Gastroesophageal sphincter (tissue), 4 donors: Measurements from ENCODE around the gene MSH3. TPM values are rescaled to one million over a fixed set of nuclear protein-coding genes. Genes with fewer than 3 reads are reported as not detected.
"Not testable (repeated sequence)": the region's sequence is repeated elsewhere in the genome, so short reads cannot be mapped to it uniquely, and the experiment has no call there.

Experiments
- ATAC-seq: fragments of 150-250 bp; one replicate; pipeline ENCODE4 v1.9.1; 2016; ENCODE audit warnings: mild to moderate bottlenecking, moderate library complexity
- H3K27ac ChIP-seq, 4 donors: fragments of 200-600 bp; sonication (generic) in 3 of 4; 1 replicate in 3 of 4; 2 replicates in 1 of 4; pipeline ENCODE4 v1.5.1; 2016 to 2019
- H3K27me3 ChIP-seq: fragments of 200-600 bp; sonication (generic); one replicate; pipeline ENCODE4 v1.5.1; 2019
- H3K36me3 ChIP-seq, 2 donors: fragments of 200-600 bp; sonication (generic); one replicate each; pipeline ENCODE4 v1.5.1; 2019; ENCODE audit warnings: control low read depth in 1 of 2
- H3K4me1 ChIP-seq, 3 donors: fragments of 200-600 bp; sonication (generic); 1 replicate in 2 of 3; 2 replicates in 1 of 3; pipeline ENCODE4 v1.5.1; 2016 to 2019; ENCODE audit warnings: control low read depth in 2 of 3
- H3K4me3 ChIP-seq, 2 donors: fragments of 200-600 bp; sonication (generic); one replicate each; pipeline ENCODE4 v1.5.1; 2019; ENCODE audit warnings: mild to moderate bottlenecking in 1 of 2, moderate library complexity in 1 of 2
- H3K9me3 ChIP-seq, 3 donors: fragments of 200-600 bp; sonication (generic); one replicate each; pipeline ENCODE4 v1.5.1; 2017 to 2019; ENCODE audit warnings: control low read depth in 2 of 3
- EP300 ChIP-seq: sonication (generic); formaldehyde crosslinking; IDR thresholded peaks from one replicate; pipeline ENCODE4 v1.6.1; 2017; ENCODE audit warnings: antibody characterized with exemption, mild to moderate bottlenecking
- POLR2A ChIP-seq, 2 donors: fragments of 450-650 bp; IDR thresholded peaks; one replicate each; pipeline ENCODE4 v1.6.1; 2017; ENCODE audit warnings: antibody characterized with exemption in 2 of 2, mild to moderate bottlenecking in 2 of 2, moderate library complexity in 1 of 2
- POLR2AphosphoS5 ChIP-seq: sonication (generic); formaldehyde crosslinking; IDR thresholded peaks from one replicate; pipeline ENCODE4 v1.6.1; 2017; ENCODE audit warnings: antibody characterized with exemption
- WGBS, 2 donors: methylation state at CpG; one replicate each; pipeline ENCODE4 v1.1.5; 2018; ENCODE audit warnings: low coverage in 1 of 2; 5-methylcytosine and 5-hydroxymethylcytosine counted together
- total RNA-seq, 4 donors: library from RNA; depleted of rRNA; stranded (reverse); fragments of >200 nt; gene quantifications; one replicate each; pipeline ENCODE4 v1.1.0, GENCODE V29; 2016
- TF ChIP-seq, protein P1 (sequence below), 4 experiments: fragments of 200-600 bp in 2 of 4; fragments of 450-650 bp in 2 of 4; sonication (generic) in 1 of 4; IDR thresholded peaks; one replicate each; pipeline ENCODE4 v1.5.1; 2017 to 2019; ENCODE audit warnings: antibody characterized with exemption in 4 of 4, mild to moderate bottlenecking in 2 of 4, moderate library complexity in 2 of 4

The MSH3 gene
- total RNA-seq, 4 donors from 2014 or later: 10.7 to 14.0 (median 12.0) TPM

DNA sequence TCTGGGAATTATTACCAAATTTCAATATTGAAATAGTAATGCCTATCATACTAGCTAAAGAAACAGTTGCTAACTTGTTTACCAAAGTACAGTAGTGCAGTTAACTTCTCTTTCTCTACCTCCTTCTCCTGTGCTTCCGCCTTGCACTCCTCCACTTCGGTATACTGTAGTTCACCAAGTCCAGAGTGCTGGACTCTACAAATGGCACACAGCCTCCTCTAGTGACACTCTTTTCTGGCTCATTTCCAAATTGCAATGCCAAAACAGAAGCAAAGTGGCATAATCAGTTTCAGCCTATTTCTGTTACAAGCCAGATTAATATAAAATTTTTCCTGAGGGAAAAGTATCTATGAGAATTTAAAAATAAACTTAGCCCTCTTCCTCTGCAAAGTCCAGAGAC is 219.7 kb downstream of the MSH3 start:
- 89 to 94% methylated on average over 2 of the region's 2 CpGs for WGBS, 2 donors
- H3K27me3 ChIP-seq: no peaks in the 10 kb centered on the region
- no peak for ATAC-seq
- peaks cover 0 to 56% of the 10 kb centered on the region in 2 donors for H3K36me3 ChIP-seq
- no peaks in the 10 kb centered on the region for H3K4me1 ChIP-seq
- H3K4me3 ChIP-seq: no peak overlapping the region
- H3K9me3 ChIP-seq: no peaks in the 10 kb centered on the region
- TF ChIP-seq EP300 (no peak), POLR2AphosphoS5 (no peak), POLR2A (IDR thresholded peaks at IDR 0.05) (no peak)
- TF ChIP-seq, protein P1, sequence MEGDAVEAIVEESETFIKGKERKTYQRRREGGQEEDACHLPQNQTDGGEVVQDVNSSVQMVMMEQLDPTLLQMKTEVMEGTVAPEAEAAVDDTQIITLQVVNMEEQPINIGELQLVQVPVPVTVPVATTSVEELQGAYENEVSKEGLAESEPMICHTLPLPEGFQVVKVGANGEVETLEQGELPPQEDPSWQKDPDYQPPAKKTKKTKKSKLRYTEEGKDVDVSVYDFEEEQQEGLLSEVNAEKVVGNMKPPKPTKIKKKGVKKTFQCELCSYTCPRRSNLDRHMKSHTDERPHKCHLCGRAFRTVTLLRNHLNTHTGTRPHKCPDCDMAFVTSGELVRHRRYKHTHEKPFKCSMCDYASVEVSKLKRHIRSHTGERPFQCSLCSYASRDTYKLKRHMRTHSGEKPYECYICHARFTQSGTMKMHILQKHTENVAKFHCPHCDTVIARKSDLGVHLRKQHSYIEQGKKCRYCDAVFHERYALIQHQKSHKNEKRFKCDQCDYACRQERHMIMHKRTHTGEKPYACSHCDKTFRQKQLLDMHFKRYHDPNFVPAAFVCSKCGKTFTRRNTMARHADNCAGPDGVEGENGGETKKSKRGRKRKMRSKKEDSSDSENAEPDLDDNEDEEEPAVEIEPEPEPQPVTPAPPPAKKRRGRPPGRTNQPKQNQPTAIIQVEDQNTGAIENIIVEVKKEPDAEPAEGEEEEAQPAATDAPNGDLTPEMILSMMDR (IDR thresholded peaks at IDR 0.05): no peak
- no peak overlapping the region for H3K27ac ChIP-seq

DNA sequence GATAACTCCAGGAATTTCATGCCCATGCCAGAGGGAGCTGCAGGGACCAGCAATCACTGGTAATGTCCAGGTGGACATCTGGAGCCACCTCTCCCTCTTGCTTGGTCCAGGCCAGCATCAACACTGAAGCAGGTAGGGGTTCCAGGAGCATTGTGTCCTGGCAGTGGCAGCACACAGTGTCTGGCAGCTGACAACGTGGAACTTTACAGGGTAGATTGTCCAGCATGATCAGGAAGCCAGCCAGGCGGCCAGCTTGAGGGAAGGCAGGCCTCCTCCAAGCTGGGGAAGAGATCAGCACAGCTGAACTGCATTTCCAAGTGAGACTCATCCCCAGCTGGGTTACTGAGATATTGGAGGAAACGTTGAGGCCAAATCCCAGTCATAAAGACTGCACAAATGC is 223.1 kb downstream of the MSH3 start:
- no peak overlapping the region for H3K4me3 ChIP-seq
- peaks cover 0 to 45% of the 10 kb centered on the region in 2 donors for H3K36me3 ChIP-seq
- no peaks in the 10 kb centered on the region for H3K4me1 ChIP-seq
- H3K27ac ChIP-seq: no peak overlapping the region
- 90% methylated on average over 2 of the region's 3 CpGs; no CpG with 5 or more reads in 1 of the 2 donors for WGBS, 2 donors
- no peaks in the 10 kb centered on the region for H3K9me3 ChIP-seq
- TF ChIP-seq POLR2AphosphoS5 (no peak), EP300 (no peak), POLR2A (IDR thresholded peaks at IDR 0.05) (no peak)
- TF ChIP-seq, protein P1 (IDR thresholded peaks at IDR 0.05): no peak
- ATAC-seq: no peak
- no peaks in the 10 kb centered on the region for H3K27me3 ChIP-seq

DNA sequence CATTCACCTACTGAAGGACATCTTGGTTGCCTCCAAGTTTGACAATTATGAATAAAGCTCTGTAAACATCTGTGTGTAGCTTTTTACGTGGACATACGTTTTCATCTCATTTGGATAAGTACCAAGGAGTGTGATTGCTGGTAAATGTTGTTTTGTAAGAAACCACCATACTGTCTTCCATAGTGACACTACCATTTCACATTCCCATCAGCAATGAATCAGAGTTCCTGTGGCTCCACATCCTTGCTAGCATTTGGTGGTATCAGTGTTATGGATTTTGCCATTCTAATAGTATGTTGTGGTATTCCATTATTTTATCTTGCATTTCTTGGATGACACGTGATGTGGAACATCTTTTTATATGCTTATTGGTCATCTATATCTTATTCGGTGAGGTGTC is 227.3 kb downstream of the MSH3 start:
- Histone ChIP-seq H3K27ac (no peak overlapping the region), H3K4me1 (no peaks in the 10 kb centered on the region), H3K9me3 (no peaks in the 10 kb centered on the region), H3K4me3 (no peak overlapping the region), H3K27me3 (no peaks in the 10 kb centered on the region), H3K36me3 (peaks cover 0 to 14% of the 10 kb centered on the region in 2 donors)
- 90 to 98% methylated on average over 4 of the region's 4 CpGs for WGBS, 2 donors
- no peak for ATAC-seq
- TF ChIP-seq, protein P1 (IDR thresholded peaks at IDR 0.05): no peak
- TF ChIP-seq POLR2A (IDR thresholded peaks at IDR 0.05): no peak
- TF ChIP-seq POLR2AphosphoS5: no peak
- no peak for TF ChIP-seq EP300

DNA sequence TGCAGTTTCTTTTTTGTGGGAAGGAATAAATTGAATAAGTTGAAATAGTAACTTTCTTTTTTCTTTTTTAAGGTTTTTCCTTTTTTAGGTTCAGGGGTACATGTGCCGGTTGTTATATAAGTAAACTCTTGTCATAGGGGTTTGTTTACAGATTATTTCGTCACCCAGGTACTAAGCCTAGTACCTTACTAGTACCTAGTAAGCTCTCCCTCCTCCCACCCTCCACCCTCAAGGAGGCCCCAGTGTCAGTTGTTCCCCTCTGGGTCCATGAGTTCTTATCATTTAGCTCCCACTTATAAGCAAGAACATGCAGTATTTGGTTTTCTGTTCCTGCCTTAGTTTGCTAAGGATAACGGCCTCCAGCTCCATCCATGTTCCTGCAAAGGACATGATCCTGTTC is 228.9 kb downstream of the MSH3 start:
- H3K9me3 ChIP-seq, ATAC-seq, H3K27ac ChIP-seq, H3K4me1 ChIP-seq, H3K27me3 ChIP-seq, H3K4me3 ChIP-seq: not testable (repeated sequence)
- H3K36me3 ChIP-seq: peaks cover 0 to 13% of the 10 kb centered on the region in 2 donors
- WGBS, 2 donors: 89 to 97% methylated on average over 3 of the region's 3 CpGs

DNA sequence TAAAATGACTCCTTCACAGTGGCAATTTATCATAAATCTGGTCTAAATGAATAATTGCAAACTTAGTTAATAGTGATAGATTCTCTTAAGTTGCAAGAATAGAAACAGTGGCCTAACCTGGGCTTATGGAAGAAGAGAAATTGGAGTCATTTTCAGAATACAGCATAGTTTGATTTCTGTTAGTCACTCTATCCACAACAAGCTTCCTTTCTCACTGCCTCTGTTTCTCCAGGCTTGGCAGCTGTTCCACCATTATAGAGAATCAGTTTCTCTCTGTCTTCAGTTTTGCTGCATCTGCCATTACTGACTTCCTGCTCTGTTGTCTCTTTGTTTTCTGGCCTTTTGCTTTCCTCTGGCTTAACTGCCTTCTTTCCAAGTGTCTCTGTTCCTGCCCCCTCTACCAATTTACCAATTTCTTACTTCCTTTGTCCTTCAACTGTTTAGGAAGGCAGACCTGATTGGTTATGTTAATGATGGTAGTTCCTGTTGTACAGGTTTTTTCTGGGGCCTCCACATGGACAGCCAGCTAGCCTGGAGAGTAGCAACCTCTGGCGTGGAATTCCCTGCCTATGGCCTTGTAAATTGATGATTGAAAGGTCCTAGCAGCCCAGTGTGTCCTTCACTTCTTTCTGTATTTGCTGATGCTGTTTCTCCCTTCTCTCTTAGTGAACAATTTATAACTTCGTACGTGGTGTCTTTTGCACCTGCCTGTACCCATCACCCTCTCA is 229.8 kb downstream of the MSH3 start:
- ATAC-seq: no peak
- H3K9me3 ChIP-seq: no peaks in the 10 kb centered on the region
- no peaks in the 10 kb centered on the region for H3K4me1 ChIP-seq
- TF ChIP-seq, protein P1 (IDR thresholded peaks at IDR 0.05): no peak
- TF ChIP-seq EP300 (no peak), POLR2AphosphoS5 (no peak), POLR2A (IDR thresholded peaks at IDR 0.05) (no peak)
- H3K4me3 ChIP-seq: no peak overlapping the region
- peaks cover 0 to 15% of the 10 kb centered on the region in 2 donors for H3K36me3 ChIP-seq
- no peak overlapping the region for H3K27ac ChIP-seq
- WGBS, 2 donors: 82 to 87% methylated on average over 3 of the region's 3 CpGs
- H3K27me3 ChIP-seq: no peaks in the 10 kb centered on the region
